ENCODE measurements around the gene C1QTNF8. TPM values are rescaled to one million over a fixed set of nuclear protein-coding genes. Genes with fewer than 3 reads are reported as not detected.

C1QTNF8 gene
- total RNA-seq, 1 experiment from 2014 or later = not detected

- H3K9ac ChIP-seq (ENCODE audit: low read length) = no peak overlapping the region
- H3K4me1 ChIP-seq (ENCODE audit: insufficient read depth, low read length) = no peaks in the 10 kb centered on the region
- no peak for DNase-seq
- no peak overlapping the region for H3K27ac ChIP-seq (ENCODE audit: low read length)
- ChIA-PET CTCF (no interaction called here), POLR2A (ENCODE audit: unreplicated experiment) (no interaction called here)
- no peaks in the 10 kb centered on the region for H3K79me2 ChIP-seq (ENCODE audit: low read length)
- no peak overlapping the region for H3K4me3 ChIP-seq (ENCODE audit: low read length)
- H3F3A ChIP-seq (ENCODE audit: low read length, unreplicated experiment) = no peaks in the 10 kb centered on the region
- no peak for ATAC-seq
- no peak for TF ChIP-seq EZH2 (IDR thresholded peaks at IDR 0.05; ENCODE audit: low read length, unreplicated experiment)
- TF ChIP-seq EZH2phosphoT487 (IDR thresholded peaks at IDR 0.05; ENCODE audit: borderline replicate concordance, low read length) = no peak
- no peak for TF ChIP-seq CTCF (conservative IDR thresholded peaks at IDR 0.05; ENCODE audit: low read depth, low read length)
- no peaks in the 10 kb centered on the region for H4K20me1 ChIP-seq (ENCODE audit: low read length)
- H3K4me2 ChIP-seq (ENCODE audit: low read length) = no peak overlapping the region
- H3K36me3 ChIP-seq (ENCODE audit: low read depth, low read length) = no peaks in the 10 kb centered on the region
- no peaks in the 10 kb centered on the region for H3K27me3 ChIP-seq (ENCODE audit: low read length)
- intact Hi-C loops (cut with micrococcal nuclease) = no loop called here
- no peaks in the 10 kb centered on the region for H3K9me3 ChIP-seq (ENCODE audit: low read length)
- H3K9me2 ChIP-seq (replicated peaks; ENCODE audit: low read length) = no peaks in the 10 kb centered on the region
- H2AFZ ChIP-seq (ENCODE audit: low read length) = no peak overlapping the region
- BruUV-seq (replicated peaks) = no TSS peak
Observed at GRCh38 chr16:1127971-1128715, 32.1 kb upstream of the C1QTNF8 start.

GRCh38 chr16:1127101-1127500 is 31.1 kb upstream of the C1QTNF8 start:
- TF ChIP-seq CTCF (conservative IDR thresholded peaks at IDR 0.05; ENCODE audit: low read depth, low read length) (no peak), EZH2phosphoT487 (IDR thresholded peaks at IDR 0.05; ENCODE audit: borderline replicate concordance, low read length) (no peak), EZH2 (IDR thresholded peaks at IDR 0.05; ENCODE audit: low read length, unreplicated experiment) (no peak)
- no peaks in the 10 kb centered on the region for H3K79me2 ChIP-seq (ENCODE audit: low read length)
- CTCF ChIA-PET = no interaction called here
- no peaks in the 10 kb centered on the region for H3K4me1 ChIP-seq (ENCODE audit: insufficient read depth, low read length)
- DNase-seq (no peak), ATAC-seq (no peak)
- H3K9me3 ChIP-seq (ENCODE audit: low read length) = no peaks in the 10 kb centered on the region
- no TSS peak for BruUV-seq (replicated peaks)
- H3K9ac ChIP-seq (ENCODE audit: low read length) = no peak overlapping the region
- intact Hi-C loops (cut with micrococcal nuclease) = no loop called here
- no peaks in the 10 kb centered on the region for H3K27me3 ChIP-seq (ENCODE audit: low read length)
- no peak overlapping the region for H2AFZ ChIP-seq (ENCODE audit: low read length)
- H3K36me3 ChIP-seq (ENCODE audit: low read depth, low read length) = no peaks in the 10 kb centered on the region
- no peaks in the 10 kb centered on the region for H3K9me2 ChIP-seq (replicated peaks; ENCODE audit: low read length)
- H3K4me2 ChIP-seq (ENCODE audit: low read length) = no peak overlapping the region
- H3F3A ChIP-seq (ENCODE audit: low read length, unreplicated experiment) = no peaks in the 10 kb centered on the region
- H3K27ac ChIP-seq (ENCODE audit: low read length) = no peak overlapping the region
- POLR2A ChIA-PET (ENCODE audit: unreplicated experiment) = no interaction called here
- no peak overlapping the region for H3K4me3 ChIP-seq (ENCODE audit: low read length)
- H4K20me1 ChIP-seq (ENCODE audit: low read length) = no peaks in the 10 kb centered on the region

- BruUV-seq (replicated peaks) = no TSS peak
- H3K36me3 ChIP-seq (ENCODE audit: low read depth, low read length) = no peaks in the 10 kb centered on the region
- H4K20me1 ChIP-seq (ENCODE audit: low read length) = no peaks in the 10 kb centered on the region
- no peak overlapping the region for H3K4me2 ChIP-seq (ENCODE audit: low read length)
- H3K27me3 ChIP-seq (ENCODE audit: low read length) = no peaks in the 10 kb centered on the region
- TF ChIP-seq CTCF (conservative IDR thresholded peaks at IDR 0.05; ENCODE audit: low read depth, low read length) (no peak), EZH2phosphoT487 (IDR thresholded peaks at IDR 0.05; ENCODE audit: borderline replicate concordance, low read length) (no peak), EZH2 (IDR thresholded peaks at IDR 0.05; ENCODE audit: low read length, unreplicated experiment) (no peak)
- ATAC-seq (no peak), DNase-seq (no peak)
- no peak overlapping the region for H3K9ac ChIP-seq (ENCODE audit: low read length)
- no peaks in the 10 kb centered on the region for H3K9me2 ChIP-seq (replicated peaks; ENCODE audit: low read length)
- H2AFZ ChIP-seq (ENCODE audit: low read length) = no peak overlapping the region
- H3K4me3 ChIP-seq (ENCODE audit: low read length) = no peak overlapping the region
- POLR2A ChIA-PET (ENCODE audit: unreplicated experiment) = no interaction called here
- no peaks in the 10 kb centered on the region for H3K79me2 ChIP-seq (ENCODE audit: low read length)
- H3F3A ChIP-seq (ENCODE audit: low read length, unreplicated experiment) = no peaks in the 10 kb centered on the region
- H3K9me3 ChIP-seq (ENCODE audit: low read length) = no peaks in the 10 kb centered on the region
- CTCF ChIA-PET = no interaction called here
- H3K4me1 ChIP-seq (ENCODE audit: insufficient read depth, low read length) = no peaks in the 10 kb centered on the region
- intact Hi-C loops (cut with micrococcal nuclease) = no loop called here
- no peak overlapping the region for H3K27ac ChIP-seq (ENCODE audit: low read length)
Observed at GRCh38 chr16:1126586-1126985, 30.5 kb upstream of the C1QTNF8 start.
